Stromal cell of bone marrow (primary cell): ENCODE measurements around the gene PKM.

ENCODE experiments used
- DNase-seq: peaks from one replicate; pipeline ENCODE4 v3.0.0-alpha.2; 2012; ENCODE audit warnings: low read depth

The PKM gene

DNA sequence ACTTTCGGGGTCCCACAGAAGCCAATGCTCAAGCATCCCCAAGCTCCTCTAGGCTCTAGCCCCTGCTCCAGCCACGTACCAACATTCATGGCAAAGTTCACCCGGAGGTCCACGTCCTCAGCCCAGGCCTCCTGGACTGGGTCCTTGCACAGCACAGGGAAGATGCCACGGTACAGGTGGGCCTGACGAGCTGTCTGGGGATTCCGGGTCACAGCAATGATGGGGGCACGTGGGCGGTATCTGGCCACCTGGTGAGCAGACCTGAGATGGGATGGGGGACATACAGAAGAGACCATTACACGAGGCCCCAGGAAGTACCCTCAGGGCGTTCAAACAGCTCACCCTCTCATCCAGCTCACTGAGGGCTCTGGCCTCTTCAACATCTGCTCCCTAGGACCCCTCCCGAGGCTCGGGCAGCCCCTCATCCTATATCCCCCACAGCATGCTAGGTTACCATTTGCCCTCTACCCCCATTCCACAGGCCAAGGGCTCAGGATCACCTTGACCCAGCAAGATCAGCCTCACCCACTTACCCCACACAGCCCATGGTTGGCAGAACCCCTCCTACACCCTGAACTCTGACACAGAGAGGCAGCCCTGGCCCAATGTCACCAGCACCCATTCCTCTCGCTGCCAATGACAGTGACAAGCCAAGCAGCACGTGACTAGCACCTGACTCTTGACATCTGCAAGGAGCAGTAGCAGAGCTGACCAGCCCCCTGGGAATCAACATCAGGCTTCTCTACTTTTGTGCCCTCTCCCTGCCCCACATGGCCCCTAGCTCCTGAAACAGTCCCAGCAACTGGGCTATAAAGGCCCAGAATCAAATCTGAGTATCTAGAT is 30.4 kb downstream of the PKM start:
- DNase-seq, result no peak

DNA sequence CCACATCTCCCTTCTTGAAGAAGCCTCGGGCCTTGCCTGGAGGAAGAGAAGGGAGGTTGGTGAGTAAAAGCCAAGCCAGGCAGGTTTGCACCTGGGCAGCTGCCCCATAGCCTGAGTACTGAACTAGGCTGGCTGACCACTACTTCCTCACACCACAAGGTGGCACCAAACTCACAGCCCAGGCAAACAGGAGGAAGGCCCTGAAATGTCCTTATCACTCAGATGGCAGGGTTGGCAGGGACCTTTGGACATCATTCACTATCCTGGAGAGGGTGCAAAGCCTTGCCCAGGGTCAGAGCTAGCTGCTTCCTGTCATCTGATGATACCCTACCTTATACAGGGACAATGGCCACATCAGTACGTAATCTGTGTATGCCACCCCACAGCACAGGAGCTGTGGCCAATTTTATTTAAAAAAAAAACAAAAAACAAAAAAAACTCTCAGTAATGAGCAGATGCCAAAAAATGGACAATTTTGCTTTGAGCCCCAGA is 31.2 kb downstream of the PKM start:
- DNase-seq, result peak; percentile 53

DNA sequence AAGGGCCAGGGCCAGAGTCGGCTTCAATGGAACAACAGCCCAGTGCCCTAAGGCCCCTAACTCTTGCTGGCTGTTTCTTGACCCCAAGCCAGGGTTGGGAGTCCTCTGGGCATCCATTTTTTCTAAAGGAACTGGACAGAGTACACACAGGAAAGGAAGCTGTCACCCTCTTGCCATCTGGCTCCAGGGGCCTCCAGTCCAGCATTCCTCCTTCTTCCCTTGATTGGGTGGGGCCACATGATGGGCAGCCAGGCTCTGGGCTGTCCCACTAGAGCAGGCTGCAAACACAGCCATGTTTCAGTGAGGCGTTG is 31.8 kb downstream of the PKM start:
- DNase-seq, result no peak

DNA sequence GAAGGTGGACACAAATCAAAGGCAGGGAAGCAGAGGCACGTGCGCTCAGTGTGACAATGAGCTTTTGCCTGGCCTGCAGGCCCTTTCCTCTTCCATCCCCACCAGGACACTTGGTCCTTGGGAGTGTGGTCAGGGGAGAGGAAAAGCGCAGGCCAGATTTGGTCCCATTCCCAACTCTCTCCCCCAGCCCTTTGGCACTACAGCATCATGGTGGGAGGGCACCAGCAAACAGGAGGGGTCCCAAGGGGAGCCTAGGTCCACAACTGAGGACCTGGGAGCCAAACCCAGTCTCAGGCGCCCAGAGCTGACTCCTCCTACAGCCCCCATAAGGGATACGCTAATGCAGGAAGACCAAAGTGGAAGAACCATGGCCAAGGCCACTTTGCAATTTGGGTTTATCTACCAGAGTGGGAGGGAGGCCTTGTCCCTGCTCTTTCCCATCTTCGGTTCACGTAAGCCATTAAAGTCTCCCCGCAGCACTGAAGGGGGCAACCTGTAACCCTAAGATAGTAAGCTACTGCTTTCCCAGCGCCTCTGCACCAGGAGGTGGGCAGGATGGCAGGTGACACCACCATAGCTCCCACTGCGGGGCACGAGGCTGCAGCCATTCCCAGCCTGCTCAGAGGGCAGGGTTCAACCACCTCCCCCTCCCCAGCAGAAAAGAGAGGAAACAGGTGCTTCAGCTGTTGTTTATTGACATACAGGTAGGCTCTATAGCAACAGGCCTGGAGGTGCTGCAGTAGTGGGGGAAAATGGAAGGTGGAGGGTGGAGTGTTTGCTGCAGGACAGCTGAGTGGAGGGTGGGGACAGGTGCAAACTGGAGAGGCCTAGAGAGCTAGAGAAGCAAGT is 32.4 kb downstream of the PKM start:
- no peak for DNase-seq

DNA sequence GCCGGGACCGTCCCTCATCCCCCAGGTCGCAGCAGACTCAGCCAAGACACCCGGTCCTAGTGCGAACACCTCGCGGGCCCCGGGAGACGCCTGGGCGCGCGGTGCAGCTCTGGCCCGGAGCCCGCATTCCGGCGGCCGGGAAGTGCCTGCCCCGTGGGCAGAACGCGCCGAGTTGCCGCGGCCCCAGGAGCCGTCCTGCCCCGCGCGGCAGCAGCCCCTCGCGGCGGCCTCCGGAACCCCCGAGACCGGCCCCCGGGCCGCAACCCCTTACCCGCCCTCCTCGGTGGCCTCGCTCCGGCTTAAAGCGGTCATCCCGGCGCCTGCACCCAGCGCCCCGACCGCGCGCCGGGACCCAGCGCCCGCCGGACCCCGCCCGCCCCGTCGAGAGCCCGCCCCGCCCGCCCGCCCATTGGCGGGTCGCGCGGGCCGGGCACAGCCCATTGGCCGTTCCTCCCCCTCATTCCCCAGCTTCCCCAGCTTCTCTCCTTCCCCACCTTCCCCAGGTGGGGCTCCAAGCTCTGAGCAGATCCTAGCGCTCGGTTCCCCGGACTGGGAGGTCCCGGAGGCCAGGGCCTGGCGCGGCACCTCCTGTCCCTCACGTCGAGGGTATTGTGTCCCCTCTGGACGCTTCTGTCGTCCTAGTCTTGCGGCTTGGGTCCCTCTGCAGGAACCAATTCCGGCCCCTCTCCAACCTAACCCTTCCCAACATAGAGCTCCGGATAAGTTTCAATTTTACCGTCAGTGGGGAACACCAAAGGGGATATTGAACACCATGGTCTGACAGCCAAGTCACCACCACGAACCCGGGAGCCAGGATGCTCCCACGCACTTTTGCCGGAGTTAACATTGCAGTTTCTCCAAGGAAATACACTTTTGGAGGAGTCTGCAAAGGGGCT is 33.3 kb downstream of the PKM start, which contains the start of gene GRAMD2A:
Gene GRAMD2A (minus strand): TSS at position 328 of the 896 bp plus-strand sequence.
- no peak for DNase-seq

DNA sequence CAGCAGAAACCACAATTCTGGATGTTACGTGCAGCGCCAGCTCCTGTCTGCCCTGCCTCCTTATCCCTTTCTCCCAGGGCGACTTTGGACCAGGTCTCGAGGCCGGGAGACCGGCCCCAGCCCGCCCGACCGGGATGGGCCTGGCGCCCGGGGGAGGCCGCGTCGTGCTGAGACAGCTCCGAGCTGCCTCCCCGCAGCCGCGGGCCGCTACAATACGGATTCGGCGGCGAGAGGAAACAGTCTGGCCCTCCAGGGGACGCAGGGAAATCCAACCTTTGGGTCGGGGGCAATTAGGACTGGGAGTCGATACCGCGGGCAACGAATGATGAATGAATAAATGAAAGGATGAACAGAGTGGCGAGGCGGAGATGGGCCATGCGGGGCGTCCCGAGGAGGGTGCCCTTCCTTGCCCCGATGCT is 33.9 kb downstream of the PKM start:
- DNase-seq, result no peak

DNA sequence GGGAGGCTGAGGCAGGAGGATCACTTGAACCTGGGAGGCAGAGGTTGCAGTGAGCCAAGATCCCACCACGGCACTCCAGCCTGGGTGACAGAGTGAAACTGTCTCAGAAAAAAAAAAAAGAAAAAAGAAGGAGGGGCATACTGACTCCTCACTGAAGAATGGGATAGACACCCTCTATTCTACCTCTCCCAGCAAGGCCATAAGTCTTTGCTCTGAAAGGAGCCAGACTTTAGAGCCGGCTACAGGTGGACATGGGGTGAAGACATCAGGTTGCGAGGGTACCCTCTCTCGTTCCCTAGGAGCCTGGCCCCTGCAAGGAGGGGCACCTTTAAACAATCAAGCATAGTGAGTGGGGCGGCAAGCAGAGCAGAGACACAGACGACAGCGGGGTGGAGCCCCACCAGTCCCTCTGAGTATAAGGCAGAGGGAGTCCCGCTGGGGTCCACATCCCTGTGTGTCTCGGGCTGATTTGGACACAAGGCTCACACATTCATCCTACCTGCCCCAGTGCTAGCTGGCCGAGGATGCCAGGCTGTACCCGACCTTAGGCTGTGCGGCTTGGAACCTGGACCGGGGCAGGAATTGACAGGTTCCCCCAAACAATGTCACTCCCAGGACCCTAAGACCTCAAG is 34.5 kb downstream of the PKM start:
- DNase-seq, result no peak

DNA sequence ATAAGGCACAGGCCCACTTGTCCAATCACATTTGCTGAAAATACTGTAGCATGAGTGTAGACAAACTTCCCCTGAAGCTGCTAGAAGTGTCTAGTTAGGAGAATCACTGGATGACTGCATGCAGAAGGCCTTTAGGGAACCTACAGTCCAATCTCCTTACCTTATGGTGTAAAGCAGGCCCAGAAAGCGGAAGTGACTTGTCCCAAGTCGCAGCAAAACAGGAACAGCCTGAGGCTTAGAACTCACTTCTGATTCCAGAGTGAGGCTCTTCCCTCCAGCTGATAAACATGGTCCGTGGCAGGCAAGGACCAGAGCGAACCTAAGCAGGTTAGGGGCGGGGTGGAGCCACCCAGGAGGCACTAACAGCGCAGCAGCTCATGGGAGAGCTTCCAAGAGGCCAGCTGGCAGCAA is 35.9 kb downstream of the PKM start:
- DNase-seq, result no peak

DNA sequence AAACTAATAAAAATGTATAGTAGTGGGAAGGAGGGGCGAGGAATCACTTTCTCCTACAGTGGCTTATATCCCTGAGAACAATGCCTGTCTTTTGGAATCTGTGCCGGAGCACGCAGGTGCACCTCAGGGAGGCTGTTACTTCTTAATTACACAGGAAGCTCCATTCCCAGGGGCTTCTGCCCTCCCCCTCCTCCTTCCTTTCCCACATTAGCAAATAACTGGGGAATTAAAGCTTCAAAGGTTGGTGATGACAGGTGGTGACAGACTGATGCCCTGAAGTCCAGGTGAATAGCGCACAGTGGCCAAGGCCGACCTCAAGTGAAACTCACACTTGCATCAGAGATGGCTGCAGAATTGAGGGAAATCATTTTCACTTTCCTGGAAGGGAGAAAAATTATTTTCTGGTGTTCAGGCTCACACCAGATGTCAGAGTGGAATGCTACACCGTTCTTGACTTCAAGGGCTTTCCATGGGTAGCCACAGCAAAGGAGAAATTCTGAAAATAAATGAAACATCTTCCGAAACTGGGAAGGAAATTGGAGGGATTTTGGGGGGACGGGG is 37.1 kb downstream of the PKM start:
- no peak for DNase-seq

DNA sequence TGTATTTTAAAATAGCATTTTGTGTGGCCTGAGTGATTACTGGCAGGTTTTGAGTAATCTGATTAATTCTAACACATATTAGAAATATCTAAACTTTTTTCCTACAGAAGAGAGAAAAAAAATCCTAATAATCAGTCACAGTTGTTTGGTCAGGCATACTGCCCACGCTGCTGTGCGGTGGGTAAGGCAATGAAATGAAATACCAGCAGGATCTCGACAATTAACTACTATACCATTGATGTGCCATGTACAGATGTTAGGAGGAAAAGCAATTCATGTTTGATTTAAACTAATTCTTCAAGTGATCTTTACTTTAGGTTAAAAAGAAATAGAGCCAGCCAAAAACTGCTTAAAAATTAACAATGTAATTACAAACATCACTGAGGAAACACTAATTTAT is 38.6 kb downstream of the PKM start:
- DNase-seq, result no peak

DNA sequence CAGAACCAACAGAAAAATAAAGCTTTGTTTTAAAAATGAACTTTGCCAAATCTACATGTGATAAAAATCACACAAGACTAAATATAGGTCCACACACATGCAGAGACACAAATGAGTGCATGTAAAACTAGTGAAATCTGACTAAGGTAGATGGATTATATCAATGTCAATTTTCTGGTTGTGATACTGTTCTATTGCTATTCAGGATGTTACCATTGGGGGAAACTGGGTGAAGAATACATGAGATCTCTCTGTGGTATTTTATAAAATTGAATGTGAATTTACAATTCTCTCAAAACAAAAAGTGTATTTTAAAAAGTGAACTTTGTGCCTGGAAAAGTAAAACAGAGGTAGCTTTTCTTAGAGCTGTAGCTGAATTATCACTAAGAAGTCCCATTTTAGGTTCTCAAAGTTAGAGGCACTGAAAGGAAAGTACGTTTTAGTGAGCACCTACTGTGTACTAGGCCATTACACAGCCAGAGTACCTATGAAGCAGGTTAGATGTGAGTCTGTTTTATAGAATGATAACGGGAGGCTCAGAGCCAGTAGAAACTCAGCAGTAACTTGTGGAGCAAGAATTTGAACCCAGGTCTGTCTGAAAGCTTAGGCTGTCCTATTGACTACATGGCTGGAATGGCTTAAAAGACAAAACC is 41.6 kb downstream of the PKM start:
- DNase-seq, result no peak

DNA sequence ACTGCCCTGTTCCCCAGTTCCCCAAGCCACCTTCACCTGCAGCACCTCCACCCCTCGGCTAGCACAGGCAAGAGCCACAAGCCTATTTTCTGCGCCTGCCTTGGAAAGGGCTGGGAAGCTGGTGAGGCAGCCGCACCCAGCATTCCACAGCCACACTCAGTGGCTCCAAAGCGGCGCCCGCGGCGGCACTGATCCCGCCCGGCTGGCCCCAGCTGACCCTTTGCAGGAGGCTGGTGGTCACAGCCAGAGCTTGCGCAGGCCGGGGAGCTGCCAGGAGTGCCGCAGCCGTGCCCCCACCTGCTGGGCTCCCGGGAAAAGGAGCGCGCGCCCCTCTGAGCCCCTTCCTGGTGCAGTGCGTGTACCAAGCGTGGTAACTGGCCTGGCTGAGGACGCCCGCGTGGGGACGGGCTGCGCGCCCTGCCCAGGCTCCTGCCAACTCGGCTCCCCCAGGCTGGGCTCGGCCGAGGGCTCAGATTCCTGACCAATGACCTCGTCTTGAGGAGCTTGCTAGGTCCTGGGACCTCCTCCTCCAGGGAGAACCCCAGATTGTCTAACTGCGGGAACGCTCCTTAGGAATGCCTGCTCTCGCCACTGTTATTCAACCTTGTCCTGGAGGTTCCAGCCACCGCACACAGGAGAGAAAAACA is 46.7 kb downstream of the PKM start:
- no peak for DNase-seq

DNA sequence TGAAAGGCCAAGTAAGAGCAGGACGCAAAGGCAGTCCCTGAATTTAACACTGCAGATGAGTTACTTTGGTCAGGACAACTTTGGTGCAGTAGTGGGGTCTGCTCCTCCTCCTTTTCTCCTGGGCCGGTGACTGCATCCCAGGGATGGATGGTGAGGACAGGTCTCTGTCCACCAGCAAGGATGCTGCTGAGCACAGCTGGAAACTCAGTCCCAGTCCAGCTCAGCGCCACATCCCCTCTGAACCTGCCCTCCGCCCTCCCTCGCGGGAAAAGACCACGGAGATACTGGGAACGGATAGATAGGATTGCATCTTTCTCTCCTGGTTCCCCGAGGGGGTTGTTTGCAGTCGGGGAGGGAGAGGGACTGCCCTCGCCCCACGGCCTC is 47.2 kb downstream of the PKM start:
- no peak for DNase-seq

DNA sequence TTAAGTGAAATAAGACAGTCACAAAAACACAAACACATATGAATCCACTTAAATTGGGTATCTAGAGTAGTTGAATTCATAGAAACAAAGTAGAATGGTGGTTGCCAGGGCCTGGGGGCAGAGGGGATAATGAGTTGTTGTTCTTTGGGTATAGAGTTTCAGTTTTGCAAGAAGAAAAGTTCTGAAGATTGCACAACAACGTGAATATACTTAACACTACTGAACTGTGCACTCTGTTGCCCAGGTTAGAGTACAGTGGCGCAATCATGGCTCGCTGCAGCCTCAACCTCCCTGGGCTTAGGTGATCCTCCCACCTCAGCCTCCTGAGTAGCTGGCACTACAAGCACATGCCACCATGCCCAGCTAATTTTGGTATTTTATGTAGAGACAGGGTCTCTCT is 48.3 kb downstream of the PKM start:
- no peak for DNase-seq

DNA sequence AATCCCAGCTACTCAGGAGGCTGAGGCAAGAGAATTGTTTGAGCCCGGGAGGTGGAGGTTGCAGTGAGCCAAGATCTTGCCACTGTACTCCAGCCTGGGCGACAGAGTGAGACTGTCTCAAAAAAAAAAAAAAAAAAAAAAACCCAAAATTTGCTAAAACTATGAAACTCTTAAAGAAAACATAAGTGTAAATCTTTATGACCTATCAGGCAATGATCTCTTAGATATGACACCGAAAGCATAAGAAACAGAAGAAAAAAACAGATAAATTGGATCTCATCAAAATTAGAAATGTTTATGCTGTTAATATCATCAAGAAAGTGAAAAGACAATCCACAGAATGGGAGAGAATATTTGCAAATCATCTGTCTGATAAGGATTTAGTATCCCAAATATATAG is 48.7 kb downstream of the PKM start:
- no peak for DNase-seq

DNA sequence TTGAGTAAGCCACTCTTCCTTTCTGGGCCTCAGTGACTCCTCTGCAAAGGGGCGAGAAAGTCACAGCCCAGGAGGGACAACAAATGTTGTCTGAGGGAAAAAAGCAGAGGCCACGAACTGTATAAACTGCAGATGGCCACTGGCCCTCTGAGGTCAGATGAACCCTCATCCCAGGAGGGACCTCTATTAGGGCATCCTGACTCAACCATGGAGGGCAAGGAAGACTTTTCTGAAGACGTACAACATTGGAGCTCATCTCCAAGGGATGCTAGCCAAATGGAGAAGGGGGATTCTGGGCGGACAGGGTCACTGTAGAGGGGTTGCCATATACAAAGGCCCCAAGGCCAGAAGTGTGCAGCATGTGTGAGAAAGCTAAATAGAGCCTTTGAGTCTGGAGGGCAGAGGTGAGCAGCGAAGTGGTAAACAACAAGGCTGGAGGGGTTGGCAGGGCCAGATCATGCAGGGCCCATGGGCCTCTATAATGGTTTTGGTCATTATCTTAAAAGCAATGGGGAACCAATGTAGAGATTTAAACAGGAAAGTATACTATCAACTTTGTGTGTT is 50.1 kb downstream of the PKM start:
- DNase-seq, result no peak

DNA sequence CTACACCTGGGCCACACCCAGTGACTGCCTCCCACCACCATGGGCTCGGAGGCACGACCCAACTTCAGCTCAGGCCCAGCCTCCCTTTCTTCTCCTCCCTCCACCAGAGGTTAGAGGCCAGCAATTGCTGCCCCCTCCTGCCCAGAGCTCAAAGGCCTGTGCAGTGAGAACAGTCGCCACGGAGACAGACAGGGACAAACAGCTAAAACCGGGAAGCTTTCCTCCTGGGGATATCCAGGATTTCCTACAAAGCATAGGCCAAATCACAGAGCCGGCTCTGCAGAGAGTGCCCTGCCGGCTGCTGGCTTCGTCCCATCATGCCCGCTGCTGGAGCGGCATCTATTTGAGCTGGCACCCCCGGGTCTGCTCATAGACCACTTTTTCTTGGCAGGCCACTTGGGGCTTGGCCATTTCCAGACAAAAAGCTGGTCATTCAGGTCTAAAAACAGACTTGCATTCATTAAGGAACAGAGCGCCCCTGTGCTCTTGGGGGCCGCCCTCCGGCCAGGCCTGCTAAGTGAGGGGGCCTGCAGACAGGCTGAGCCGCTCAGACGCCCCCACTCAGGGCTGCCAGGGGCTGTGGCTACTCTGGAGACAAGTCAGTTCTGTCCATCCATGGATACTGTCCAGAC is 50.9 kb downstream of the PKM start:
- no peak for DNase-seq

DNA sequence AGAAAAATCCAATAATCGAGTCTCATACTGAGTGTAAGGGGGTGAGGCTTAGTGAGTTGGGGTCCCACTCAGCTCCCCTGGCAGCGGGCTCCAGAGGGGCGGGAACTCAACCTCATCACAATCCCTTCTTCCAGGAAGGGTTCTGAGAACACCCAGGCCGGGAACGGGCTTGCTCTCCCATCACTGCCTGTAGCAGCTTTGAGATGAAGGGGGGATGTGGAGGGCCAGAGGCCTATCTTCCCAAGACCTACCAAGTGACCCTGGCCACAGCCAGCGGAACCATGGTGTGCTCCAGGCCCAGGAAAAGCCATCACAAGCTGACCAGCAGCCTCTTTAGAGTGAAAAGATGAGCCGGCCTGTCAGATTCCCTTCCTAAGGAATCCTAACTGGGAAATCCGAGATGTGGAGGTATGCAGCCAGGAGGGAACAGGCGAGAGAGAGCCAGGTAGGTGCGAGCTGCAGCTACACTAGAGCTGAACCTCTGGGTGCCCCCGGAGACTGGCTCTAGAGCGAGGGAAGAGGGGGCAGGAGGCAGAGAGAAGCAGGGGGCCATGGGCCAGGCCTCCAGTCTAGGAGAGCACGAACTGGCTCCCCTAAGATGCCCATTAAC is 51.9 kb downstream of the PKM start:
- DNase-seq, result no peak

DNA sequence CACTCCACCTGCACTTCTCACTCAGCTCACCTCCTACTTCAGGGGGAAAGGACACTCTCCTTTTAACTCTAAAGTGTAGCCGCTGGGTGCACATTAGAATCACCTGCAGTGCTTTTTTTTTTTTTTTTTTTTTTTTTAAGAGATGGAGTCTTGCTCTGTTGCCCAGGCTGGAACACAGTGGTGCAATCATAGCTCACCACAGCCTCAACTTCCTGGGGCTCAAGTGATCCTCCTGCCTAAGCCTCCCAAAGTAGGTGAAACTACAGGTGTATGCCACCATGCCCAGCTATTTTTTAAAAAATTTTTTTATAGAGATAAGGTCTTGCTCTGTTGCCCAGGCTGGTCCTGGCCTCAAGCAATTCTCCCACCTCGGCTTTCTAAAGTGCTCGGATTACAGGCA is 54.2 kb downstream of the PKM start:
- DNase-seq, result no peak
